ENCODE results near the gene BBIP1. TPM values are rescaled to one million over a fixed set of nuclear protein-coding genes. Genes with fewer than 3 reads are reported as not detected.

The BBIP1 gene
- total RNA-seq, 1 donor from 2014 or later = 23.7 TPM

Other genes starting within 250 kb of the BBIP1 start
- gene PDCD4, start 47.3 kb downstream of the BBIP1 start, total RNA-seq = 150 TPM
- gene SHOC2, start 424 bp upstream of the BBIP1 start, total RNA-seq = 75.1 TPM
- 346 TPM for gene ADRA2A, start 157.8 kb upstream of the BBIP1 start, total RNA-seq